KOPT-K1 (cell line): ENCODE results near the gene PANK3.
"Not testable (repeated sequence)": the region's sequence is repeated elsewhere in the genome, so short reads cannot be mapped to it uniquely, and the experiment has no call there.

ENCODE experiments used
- H3K27ac ChIP-seq: fragments of 200-600 bp; sonication (generic); 2 replicates; pipeline ENCODE4 v1.5.1; 2016; ENCODE audit warnings: antibody characterized with exemption, mild to moderate bottlenecking, low read depth, low read length; ENCODE audit not compliant: poor library complexity, severe bottlenecking
- H3K36me3 ChIP-seq: fragments of 200-600 bp; sonication (generic); 2 replicates; pipeline ENCODE4 v1.5.1; 2017; ENCODE audit warnings: antibody characterized with exemption, mild to moderate bottlenecking, low read length, moderate library complexity; ENCODE audit not compliant: insufficient read depth
- H3K9me3 ChIP-seq: fragments of 200-600 bp; sonication (generic); 2 replicates; pipeline ENCODE4 v1.5.1; 2017; ENCODE audit warnings: antibody characterized with exemption, low read length, mild to moderate bottlenecking; ENCODE audit not compliant: insufficient read depth, poor library complexity, severe bottlenecking

Gene PANK3

GRCh38 chr5:168603746-168604145, 24.6 kb upstream of the PANK3 start:
- no peaks in the 10 kb centered on the region for H3K36me3 ChIP-seq
- H3K9me3 ChIP-seq: peaks cover 7% of the 10 kb centered on the region
- no peak overlapping the region for H3K27ac ChIP-seq

- Histone ChIP-seq H3K36me3 (no peaks in the 10 kb centered on the region), H3K9me3 (peaks cover 7% of the 10 kb centered on the region), H3K27ac (no peak overlapping the region)
These were observed 23.3 kb upstream of the PANK3 start for GRCh38 chr5:168602517-168602916.

- Histone ChIP-seq H3K36me3 (no peaks in the 10 kb centered on the region), H3K27ac (no peak overlapping the region), H3K9me3 (peaks cover 7% of the 10 kb centered on the region)
These were observed 22.8 kb upstream of the PANK3 start for GRCh38 chr5:168601972-168602371.

- H3K36me3 ChIP-seq: no peaks in the 10 kb centered on the region
- no peak overlapping the region for H3K27ac ChIP-seq
- H3K9me3 ChIP-seq: peaks cover 7% of the 10 kb centered on the region
These were observed 21.2 kb upstream of the PANK3 start for GRCh38 chr5:168600409-168600808.

- no peak overlapping the region for H3K27ac ChIP-seq
- peaks cover 7% of the 10 kb centered on the region for H3K9me3 ChIP-seq
- no peaks in the 10 kb centered on the region for H3K36me3 ChIP-seq
These were observed 20.7 kb upstream of the PANK3 start for GRCh38 chr5:168599826-168600225.

- H3K27ac ChIP-seq: no peak overlapping the region
- peaks cover 7% of the 10 kb centered on the region for H3K9me3 ChIP-seq
- H3K36me3 ChIP-seq: no peaks in the 10 kb centered on the region
These were observed 19.5 kb upstream of the PANK3 start for GRCh38 chr5:168598639-168599038.

- peaks cover 7% of the 10 kb centered on the region for H3K9me3 ChIP-seq
- H3K27ac ChIP-seq: no peak overlapping the region
- no peaks in the 10 kb centered on the region for H3K36me3 ChIP-seq
These were observed 17.8 kb upstream of the PANK3 start for GRCh38 chr5:168596927-168597326.

- H3K27ac ChIP-seq, H3K36me3 ChIP-seq, H3K9me3 ChIP-seq: not testable (repeated sequence)
These were observed 17.0 kb upstream of the PANK3 start for GRCh38 chr5:168596122-168596521.

- no peaks in the 10 kb centered on the region for H3K9me3 ChIP-seq
- H3K36me3 ChIP-seq: no peaks in the 10 kb centered on the region
- no peak overlapping the region for H3K27ac ChIP-seq
These were observed 12.8 kb upstream of the PANK3 start for GRCh38 chr5:168592014-168592368.

- H3K27ac ChIP-seq: no peak overlapping the region
- H3K36me3 ChIP-seq: no peaks in the 10 kb centered on the region
- H3K9me3 ChIP-seq: no peaks in the 10 kb centered on the region
These were observed 12.3 kb upstream of the PANK3 start for GRCh38 chr5:168591302-168592013.

GRCh38 chr5:168590666-168591065, 11.5 kb upstream of the PANK3 start:
- Histone ChIP-seq H3K9me3 (no peaks in the 10 kb centered on the region), H3K27ac (no peak overlapping the region), H3K36me3 (no peaks in the 10 kb centered on the region)

- no peaks in the 10 kb centered on the region for H3K36me3 ChIP-seq
- H3K27ac ChIP-seq: no peak overlapping the region
- no peaks in the 10 kb centered on the region for H3K9me3 ChIP-seq
These were observed 8.8 kb upstream of the PANK3 start for GRCh38 chr5:168587987-168588386.

GRCh38 chr5:168585119-168585856, 6.1 kb upstream of the PANK3 start:
- no peak overlapping the region for H3K27ac ChIP-seq
- no peaks in the 10 kb centered on the region for H3K9me3 ChIP-seq
- no peaks in the 10 kb centered on the region for H3K36me3 ChIP-seq

- no peak overlapping the region for H3K27ac ChIP-seq
- H3K9me3 ChIP-seq: no peaks in the 10 kb centered on the region
These were observed 4.7 kb upstream of the PANK3 start for GRCh38 chr5:168583742-168584482.

GRCh38 chr5:168580814-168581469, 1.8 kb upstream of the PANK3 start:
- H3K27ac ChIP-seq, H3K9me3 ChIP-seq: not testable (repeated sequence)
- H3K36me3 ChIP-seq: peaks cover 11% of the 10 kb centered on the region

More at GRCh38 chr5:168583742-168584482, 4.7 kb upstream of the PANK3 start:
- H3K36me3 ChIP-seq: no peaks in the 10 kb centered on the region
